GM12874 (cell line): ENCODE results near the gene SUGCT.

Experiments used
- TF ChIP-seq, protein P1 (sequence below): IDR thresholded peaks from 2 replicates; pipeline ENCODE4 v1.5.1; 2011; ENCODE audit warnings: low read depth, mild to moderate bottlenecking, control low read depth, low read length, moderate library complexity; ENCODE audit not compliant: insufficient read depth

The SUGCT gene

DNA sequence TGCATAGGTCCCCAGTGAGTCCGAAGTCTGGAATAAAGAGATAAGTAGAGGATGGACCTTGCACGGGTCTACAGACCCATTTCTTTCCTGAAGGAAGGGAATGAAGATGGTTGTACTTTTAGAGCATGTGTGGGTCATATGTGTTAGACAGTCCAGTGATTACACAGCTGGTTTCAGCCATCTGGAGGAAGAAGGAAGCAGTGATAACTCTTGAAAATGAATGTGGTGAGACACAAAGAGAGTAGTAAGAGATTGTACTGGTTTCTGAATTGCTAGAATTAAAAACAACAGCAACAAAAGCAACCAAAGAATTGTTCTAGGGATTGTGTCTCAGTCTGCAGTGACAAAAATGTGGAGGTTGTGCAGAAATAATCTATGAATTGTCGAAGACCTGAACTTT lies 258.9 kb downstream of the SUGCT start:
- TF ChIP-seq, protein P1, sequence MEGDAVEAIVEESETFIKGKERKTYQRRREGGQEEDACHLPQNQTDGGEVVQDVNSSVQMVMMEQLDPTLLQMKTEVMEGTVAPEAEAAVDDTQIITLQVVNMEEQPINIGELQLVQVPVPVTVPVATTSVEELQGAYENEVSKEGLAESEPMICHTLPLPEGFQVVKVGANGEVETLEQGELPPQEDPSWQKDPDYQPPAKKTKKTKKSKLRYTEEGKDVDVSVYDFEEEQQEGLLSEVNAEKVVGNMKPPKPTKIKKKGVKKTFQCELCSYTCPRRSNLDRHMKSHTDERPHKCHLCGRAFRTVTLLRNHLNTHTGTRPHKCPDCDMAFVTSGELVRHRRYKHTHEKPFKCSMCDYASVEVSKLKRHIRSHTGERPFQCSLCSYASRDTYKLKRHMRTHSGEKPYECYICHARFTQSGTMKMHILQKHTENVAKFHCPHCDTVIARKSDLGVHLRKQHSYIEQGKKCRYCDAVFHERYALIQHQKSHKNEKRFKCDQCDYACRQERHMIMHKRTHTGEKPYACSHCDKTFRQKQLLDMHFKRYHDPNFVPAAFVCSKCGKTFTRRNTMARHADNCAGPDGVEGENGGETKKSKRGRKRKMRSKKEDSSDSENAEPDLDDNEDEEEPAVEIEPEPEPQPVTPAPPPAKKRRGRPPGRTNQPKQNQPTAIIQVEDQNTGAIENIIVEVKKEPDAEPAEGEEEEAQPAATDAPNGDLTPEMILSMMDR: no peak

DNA sequence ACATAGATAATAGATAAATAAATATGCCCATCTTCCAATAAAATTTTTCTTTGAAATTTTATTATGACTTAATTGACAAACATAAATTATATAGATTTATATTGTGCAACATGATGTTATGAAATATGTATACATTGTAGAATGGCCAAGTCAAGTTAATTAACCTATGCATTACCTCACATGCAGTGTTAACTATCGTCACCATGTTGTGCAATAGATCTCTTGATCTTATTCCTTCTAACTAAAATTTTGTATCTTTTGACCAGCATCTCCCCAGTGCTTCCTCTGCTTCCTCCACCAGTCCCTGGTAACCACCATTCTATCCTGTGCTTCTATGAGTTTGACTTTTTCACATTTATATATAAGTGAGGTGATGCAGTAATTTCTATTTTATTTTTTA lies 259.6 kb downstream of the SUGCT start:
- TF ChIP-seq, protein P1: no peak

DNA sequence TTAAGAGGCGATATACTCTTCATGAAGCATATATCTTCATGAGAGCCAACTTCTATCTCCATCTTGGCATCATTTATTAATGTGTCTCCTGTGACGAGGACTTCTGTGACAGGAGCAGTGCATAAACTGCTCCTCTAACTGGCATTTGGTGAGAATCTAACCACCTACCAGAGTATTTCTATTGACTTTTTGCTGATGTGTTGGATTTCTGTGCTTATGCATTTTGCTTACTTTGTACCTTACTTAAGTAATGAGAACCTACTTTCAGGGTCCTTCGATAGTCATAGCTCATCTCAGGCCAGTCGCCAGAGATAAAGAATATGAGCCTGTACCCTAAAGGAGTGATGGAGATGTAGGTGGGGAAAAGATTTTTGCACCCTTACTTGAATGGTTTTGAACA lies 265.7 kb downstream of the SUGCT start:
- TF ChIP-seq, protein P1: no peak

DNA sequence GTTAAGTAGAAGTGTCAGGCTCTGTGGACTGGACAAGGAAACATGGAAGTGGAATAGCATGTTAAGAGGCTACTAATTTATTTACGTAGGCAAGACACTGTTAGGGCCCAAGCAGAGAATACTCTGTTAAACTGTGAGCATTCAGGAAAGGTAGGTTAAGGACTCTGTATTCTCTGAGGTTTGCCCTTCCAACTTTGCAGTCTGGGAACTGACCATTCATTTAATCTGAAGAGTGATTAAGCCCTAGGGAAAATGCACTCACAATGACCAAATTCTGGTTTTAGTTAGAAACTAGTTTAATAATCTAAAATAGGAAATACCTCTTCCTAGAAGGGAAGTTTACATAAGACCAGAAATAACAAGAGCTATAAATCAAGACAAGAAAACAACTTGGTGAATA lies 266.6 kb downstream of the SUGCT start:
- TF ChIP-seq, protein P1: no peak

DNA sequence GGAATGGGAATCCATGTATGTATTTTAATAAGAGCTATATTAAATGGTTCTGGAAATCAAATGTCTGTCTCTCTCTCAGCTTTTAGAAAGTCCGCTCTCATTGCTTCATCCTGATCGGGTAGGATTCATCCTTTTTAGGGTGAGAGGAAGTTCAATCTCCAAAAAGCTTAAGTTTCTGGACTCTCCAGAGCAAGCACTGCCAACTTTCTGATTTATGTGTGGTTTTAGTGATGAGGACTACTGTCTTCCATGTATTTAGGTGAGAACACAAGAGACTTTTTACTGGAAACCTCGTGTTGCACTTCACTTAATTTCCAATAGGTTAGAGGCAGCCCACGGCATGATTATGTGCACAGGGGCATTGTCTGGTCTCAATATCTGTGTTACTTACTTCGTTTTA lies 267.9 kb downstream of the SUGCT start:
- TF ChIP-seq, protein P1: no peak

DNA sequence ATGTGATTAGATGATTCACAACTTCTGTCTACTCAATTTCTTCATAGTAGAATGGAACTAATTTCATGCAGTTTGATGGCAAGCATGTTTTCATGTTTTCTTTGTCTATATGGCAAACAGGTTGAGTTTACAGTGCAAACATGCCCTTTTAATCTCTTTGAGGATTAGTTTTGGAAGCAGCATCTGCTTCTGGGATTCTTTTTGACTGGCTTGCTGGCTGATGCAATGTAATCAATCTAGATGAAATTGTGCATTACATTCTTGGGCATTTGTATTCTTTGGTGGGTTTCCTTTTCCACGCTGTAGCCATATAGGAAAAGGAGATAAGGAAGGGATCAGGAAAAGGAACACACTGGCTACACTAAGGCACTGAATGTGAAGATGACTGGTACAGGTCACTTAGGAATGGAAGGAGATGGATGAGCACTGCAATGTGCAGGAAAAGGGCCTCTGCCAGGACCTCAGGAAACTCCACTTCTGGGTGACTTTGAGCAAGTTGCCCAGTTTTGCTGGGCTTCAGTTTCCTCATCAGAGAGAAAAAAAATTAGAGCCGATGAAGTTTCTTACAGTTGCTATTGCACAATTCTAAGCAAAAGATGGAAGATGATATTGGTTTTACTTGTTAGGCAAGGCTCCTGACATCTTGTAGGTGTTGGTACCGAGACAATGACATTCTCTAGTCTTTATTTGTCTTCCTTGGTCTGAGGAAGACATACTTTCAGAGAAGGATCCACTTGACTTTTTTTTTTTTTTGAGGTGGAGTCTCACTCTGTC lies 269.1 kb downstream of the SUGCT start:
- TF ChIP-seq, protein P1: no peak

DNA sequence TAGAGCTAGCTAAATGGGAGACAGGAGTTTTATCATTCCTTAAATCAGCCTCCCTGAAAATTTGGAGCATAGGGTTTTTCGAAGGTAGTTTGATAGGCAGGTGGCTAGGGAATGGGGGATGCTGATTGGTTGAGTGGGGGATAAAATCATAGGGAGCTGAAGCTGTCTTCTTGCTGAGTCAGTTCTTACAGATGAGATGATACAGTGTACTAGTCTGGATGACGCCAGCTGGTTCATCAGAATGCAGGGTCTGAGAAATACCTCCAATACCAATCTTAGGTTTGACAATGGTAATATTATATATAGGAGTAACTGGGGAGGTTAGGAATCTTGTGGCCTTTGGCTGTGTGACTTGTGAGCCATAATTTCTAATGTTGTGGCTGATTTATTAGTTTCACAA lies 271.2 kb downstream of the SUGCT start:
- TF ChIP-seq, protein P1: no peak

DNA sequence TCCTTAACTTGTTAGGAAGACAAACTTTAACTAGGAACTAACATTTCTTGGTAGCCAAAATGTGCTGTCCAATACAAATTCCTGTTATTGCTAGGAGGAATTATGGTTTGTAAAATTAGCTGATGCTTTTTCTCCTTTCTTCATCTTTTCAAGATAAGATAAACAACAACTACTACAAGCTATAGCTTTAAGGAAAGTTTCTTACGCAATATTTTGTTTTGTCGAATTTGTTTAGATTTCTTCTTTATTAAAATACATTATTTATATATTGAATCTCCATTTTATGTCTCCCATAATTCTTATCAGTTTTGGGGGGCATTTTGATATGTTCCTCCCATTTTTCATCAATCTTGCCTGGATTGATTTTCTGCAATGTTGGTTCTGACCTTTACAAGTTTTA lies 277.5 kb downstream of the SUGCT start:
- TF ChIP-seq, protein P1: no peak
